Activated CD8-positive, alpha-beta T cell treated with anti-CD3 and anti-CD28 coated beads for 36 hours (primary cell): ENCODE measurements around the gene KCNIP1. TPM values are rescaled to one million over a fixed set of nuclear protein-coding genes. Genes with fewer than 3 reads are reported as not detected.

ENCODE experiments used
- ATAC-seq: fragments of 200-7000 bp; cut with Tn5 transposase; one replicate; pipeline ENCODE4 v1.10.0; 2021; ENCODE audit warnings: mild to moderate bottlenecking, moderate library complexity
- CTCF ChIA-PET: fragments of 350-600 bp; sonication (Branson Sonifier 250); formaldehyde crosslinking; loops from one replicate; lab custom pipeline; 2021; ENCODE audit warnings: antibody characterized with exemption; lab: Charles Lee
- POLR2A ChIA-PET: fragments of 350-600 bp; sonication (Branson Sonifier 250); formaldehyde crosslinking; loops from one replicate; lab custom pipeline; 2021; ENCODE audit warnings: antibody characterized with exemption; lab: Charles Lee
- DNase-seq: peaks from one replicate; pipeline ENCODE4 v3.0.0-alpha.2; 2020
- H3K27ac Mint-ChIP-seq: one replicate; pipeline ENCODE4 v1.8.0; 2021; ENCODE audit warnings: mild to moderate bottlenecking, mixed read lengths
- H3K27me3 Mint-ChIP-seq: one replicate; pipeline ENCODE4 v1.8.0; 2021; ENCODE audit warnings: mixed read lengths
- H3K36me3 Mint-ChIP-seq: one replicate; pipeline ENCODE4 v1.8.0; 2021; ENCODE audit warnings: low read depth, mixed read lengths
- H3K4me1 Mint-ChIP-seq: one replicate; pipeline ENCODE4 v1.8.0; 2021; ENCODE audit warnings: low read depth, mixed read lengths
- H3K4me3 Mint-ChIP-seq: one replicate; pipeline ENCODE4 v1.8.0; 2021; ENCODE audit warnings: mild to moderate bottlenecking, moderate library complexity, mixed read lengths
- H3K9me3 Mint-ChIP-seq: one replicate; pipeline ENCODE4 v1.8.0; 2021; ENCODE audit warnings: mixed read lengths
- CTCF ChIP-seq: fragments of 200-600 bp; IDR thresholded peaks from one replicate; pipeline ENCODE4 v1.8.0; 2022; ENCODE audit warnings: antibody characterized with exemption, mild to moderate bottlenecking
- intact Hi-C: fragments of 100-400 bp; cut with micrococcal nuclease; formaldehyde crosslinking; loops from one replicate; pipeline ENCODE4 v1.10.0; 2022
- total RNA-seq, 2 experiments: library from RNA; stranded (reverse); gene quantifications; one replicate each; pipeline ENCODE4 v1.2.3, GENCODE V29; 2021

The KCNIP1 gene
- total RNA-seq, 2 experiments from 2014 or later = not detected

DNA sequence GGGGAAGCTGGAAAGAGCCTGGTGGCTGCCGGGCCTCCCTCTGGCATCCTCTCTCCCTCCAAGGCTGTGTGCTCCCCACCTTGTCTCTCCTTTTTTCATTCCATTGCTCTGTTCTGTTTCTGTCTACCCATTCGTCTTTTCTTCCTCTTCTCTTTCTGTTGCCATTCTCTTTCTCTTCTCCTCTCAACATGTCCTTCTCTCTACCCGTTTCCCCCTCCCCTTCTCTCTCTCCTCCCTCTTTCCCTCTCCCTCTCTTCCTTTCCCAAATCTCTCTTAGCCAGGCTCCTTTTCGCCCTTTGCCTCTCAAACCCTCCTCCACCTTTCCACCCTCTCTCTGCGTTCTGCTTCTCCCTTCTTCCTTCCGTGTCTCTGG, 19.4 kb upstream of the KCNIP1 start:
- intact Hi-C loops = no loop called here

GRCh38 chr5:170484847-170485615, 18.8 kb upstream of the KCNIP1 start:
- Mint-ChIP-seq H3K36me3 (no peaks in the 10 kb centered on the region), H3K4me3 (no peak overlapping the region), H3K4me1 (no peaks in the 10 kb centered on the region), H3K9me3 (no peaks in the 10 kb centered on the region), H3K27me3 (peaks cover 2% of the 10 kb centered on the region), H3K27ac (no peak overlapping the region)
- intact Hi-C loops = no loop called here
- DNase-seq = no peak
- no peak for ATAC-seq
- no peak for TF ChIP-seq CTCF
- POLR2A ChIA-PET = no interaction called here
- CTCF ChIA-PET = interaction anchor here (1.5 kb wide), 1 partner anchor 10 kb away, joined by 3 read pairs; no protein-coding TSS in a partner anchor

More for the DNA sequence above, 19.4 kb upstream of the KCNIP1 start:
- POLR2A ChIA-PET = no interaction called here
- H3K4me3 Mint-ChIP-seq = no peak overlapping the region
- ATAC-seq = no peak
- H3K4me1 Mint-ChIP-seq = no peaks in the 10 kb centered on the region
- H3K27me3 Mint-ChIP-seq = peaks cover 2% of the 10 kb centered on the region
- no peaks in the 10 kb centered on the region for H3K9me3 Mint-ChIP-seq
- CTCF ChIA-PET = no interaction called here
- DNase-seq = no peak
- no peak overlapping the region for H3K27ac Mint-ChIP-seq
- H3K36me3 Mint-ChIP-seq = no peaks in the 10 kb centered on the region
- TF ChIP-seq CTCF = no peak

DNA sequence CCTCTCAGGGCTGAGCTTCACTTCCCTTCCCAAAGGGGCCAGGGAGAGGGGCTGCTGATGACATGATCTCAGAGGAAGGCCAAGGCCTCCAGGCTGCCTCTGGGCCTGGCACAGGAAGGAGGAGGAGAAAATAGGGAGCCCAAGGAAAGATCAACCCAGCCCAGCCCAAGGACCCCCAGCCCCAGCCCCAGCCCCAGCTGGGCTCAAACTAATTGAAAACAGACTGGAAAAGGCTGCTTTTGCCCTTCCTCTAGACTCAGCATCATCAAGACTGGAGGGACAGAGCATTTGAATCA, 18.3 kb upstream of the KCNIP1 start:
- no peak for TF ChIP-seq CTCF
- H3K27ac Mint-ChIP-seq = no peak overlapping the region
- ChIA-PET POLR2A (no interaction called here), CTCF (interaction anchor here (1.5 kb wide), 1 partner anchor 11 kb away, joined by 3 read pairs; no protein-coding TSS in a partner anchor)
- H3K9me3 Mint-ChIP-seq = no peaks in the 10 kb centered on the region
- no peak overlapping the region for H3K4me3 Mint-ChIP-seq
- H3K4me1 Mint-ChIP-seq = no peaks in the 10 kb centered on the region
- DNase-seq (no peak), ATAC-seq (no peak)
- intact Hi-C loops = no loop called here
- H3K27me3 Mint-ChIP-seq = peaks cover 2% of the 10 kb centered on the region
- H3K36me3 Mint-ChIP-seq = no peaks in the 10 kb centered on the region

- no peaks in the 10 kb centered on the region for H3K27me3 Mint-ChIP-seq
- ATAC-seq = no peak
- H3K27ac Mint-ChIP-seq = no peak overlapping the region
- no peak for DNase-seq
- no peak for TF ChIP-seq CTCF
- no peak overlapping the region for H3K4me3 Mint-ChIP-seq
- intact Hi-C loops = no loop called here
- no peaks in the 10 kb centered on the region for H3K4me1 Mint-ChIP-seq
- H3K36me3 Mint-ChIP-seq = no peaks in the 10 kb centered on the region
- H3K9me3 Mint-ChIP-seq = no peaks in the 10 kb centered on the region
- POLR2A ChIA-PET = no interaction called here
- CTCF ChIA-PET = interaction anchor here (1.5 kb wide), 1 partner anchor 11 kb away, joined by 3 read pairs; no protein-coding TSS in a partner anchor
These were observed 17.4 kb upstream of the KCNIP1 start for GRCh38 chr5:170486371-170486770.

- Mint-ChIP-seq H3K27ac (no peak overlapping the region), H3K9me3 (no peaks in the 10 kb centered on the region), H3K36me3 (no peaks in the 10 kb centered on the region), H3K4me3 (no peak overlapping the region), H3K4me1 (no peaks in the 10 kb centered on the region), H3K27me3 (no peaks in the 10 kb centered on the region)
- ChIA-PET POLR2A (interaction anchor here (1.1 kb wide), 1 partner anchor 20 kb away, joined by 3 read pairs; no protein-coding TSS in a partner anchor), CTCF (no interaction called here)
- DNase-seq = no peak
- TF ChIP-seq CTCF = no peak
- intact Hi-C loops = no loop called here
- no peak for ATAC-seq
These were observed 15.2 kb upstream of the KCNIP1 start for GRCh38 chr5:170488570-170488969.
